Tibial artery (tissue), 4 donors: ENCODE data around the gene TKT.

Source experiments
- DNase-seq, 2 donors: peaks; one replicate each; pipeline ENCODE4 v3.0.0-alpha.2; 2019
- H3K27ac ChIP-seq, 2 donors: fragments of 200-600 bp; sonication (generic) in 1 of 2; 1 replicate in 1 of 2; 2 replicates in 1 of 2; pipeline ENCODE4 v1.5.1; 2018 to 2019; ENCODE audit warnings: mild to moderate bottlenecking in 1 of 2
- H3K27me3 ChIP-seq, 2 donors: fragments of 200-600 bp; sonication (generic) in 1 of 2; one replicate each; pipeline versions ENCODE4 v1.5.1 to v1.6.0; 2016 to 2019
- H3K36me3 ChIP-seq, 3 donors: fragments of 200-600 bp; sonication (generic) in 2 of 3; one replicate each; pipeline ENCODE4 v1.5.1; 2016 to 2019; ENCODE audit warnings: mild to moderate bottlenecking in 2 of 3
- H3K4me1 ChIP-seq, 4 donors: fragments of 200-600 bp; sonication (generic) in 2 of 4; 1 replicate in 3 of 4; 2 replicates in 1 of 4; pipeline ENCODE4 v1.5.1; 2016 to 2019
- H3K4me3 ChIP-seq, 2 donors: fragments of 200-600 bp; sonication (generic) in 1 of 2; 1 replicate in 1 of 2; 2 replicates in 1 of 2; pipeline ENCODE4 v1.5.1; 2018 to 2019; ENCODE audit warnings: mild to moderate bottlenecking in 2 of 2
- H3K9me3 ChIP-seq, 3 donors: fragments of 200-600 bp; sonication (generic) in 1 of 3; one replicate each; pipeline ENCODE4 v1.5.1; 2016 to 2019
- CTCF ChIP-seq, 2 experiments: fragments of 200-600 bp in 1 of 2; fragments of 450-650 bp in 1 of 2; IDR thresholded peaks; one replicate each; pipeline ENCODE4 v1.5.1; 2017 to 2019; ENCODE audit warnings: antibody characterized with exemption in 2 of 2, mild to moderate bottlenecking in 1 of 2, moderate library complexity in 1 of 2
- intact Hi-C: fragments of 100-400 bp; cut with DNase I; formaldehyde crosslinking; loops from one replicate; pipeline ENCODE4 v1.15.0; 2023; ENCODE audit warnings: low total_unique reads

The TKT gene

GRCh38 chr3:53202331-53203015 lies 53.3 kb downstream of the TKT start:
- Histone ChIP-seq H3K4me3 (no peak overlapping the region), H3K36me3 (no peaks in the 10 kb centered on the region), H3K27me3 (peaks cover 0 to 3% of the 10 kb centered on the region in 2 donors), H3K27ac (no peak overlapping the region), H3K4me1 (no peaks in the 10 kb centered on the region), H3K9me3 (no peaks in the 10 kb centered on the region)
- DNase-seq, result no peak
- TF ChIP-seq CTCF (IDR thresholded peaks at IDR 0.05), result no peak
- intact Hi-C loops, result no loop called here

GRCh38 chr3:53200501-53201498 lies 55.0 kb downstream of the TKT start:
- intact Hi-C loops, result no loop called here
- Histone ChIP-seq H3K9me3 (no peaks in the 10 kb centered on the region), H3K4me3 (no peak overlapping the region), H3K4me1 (peaks cover 0 to 4% (median 3%) of the 10 kb centered on the region in 4 donors), H3K27ac (no peak overlapping the region), H3K36me3 (no peaks in the 10 kb centered on the region), H3K27me3 (peaks cover 0 to 3% of the 10 kb centered on the region in 2 donors)
- no peak for TF ChIP-seq CTCF (IDR thresholded peaks at IDR 0.05)
- no peak for DNase-seq

- no peak for TF ChIP-seq CTCF (IDR thresholded peaks at IDR 0.05)
- H3K4me1 ChIP-seq, result peaks cover 0 to 12% (median 11%) of the 10 kb centered on the region in 4 donors
- no peaks in the 10 kb centered on the region for H3K36me3 ChIP-seq
- no peak for DNase-seq
- H3K9me3 ChIP-seq, result no peaks in the 10 kb centered on the region
- no peak overlapping the region for H3K27ac ChIP-seq
- H3K27me3 ChIP-seq, result peaks cover 0 to 3% of the 10 kb centered on the region in 2 donors
- intact Hi-C loops, result no loop called here
- no peak overlapping the region for H3K4me3 ChIP-seq
Measured at GRCh38 chr3:53199834-53200233, 56.0 kb downstream of the TKT start.

- H3K4me3 ChIP-seq, result no peak overlapping the region
- no peaks in the 10 kb centered on the region for H3K9me3 ChIP-seq
- peaks cover 0 to 3% of the 10 kb centered on the region in 2 donors for H3K27me3 ChIP-seq
- TF ChIP-seq CTCF (IDR thresholded peaks at IDR 0.05), result no peak
- intact Hi-C loops, result no loop called here
- H3K36me3 ChIP-seq, result no peaks in the 10 kb centered on the region
- no peak for DNase-seq
- peaks cover 0 to 21% (median 20%) of the 10 kb centered on the region in 4 donors for H3K4me1 ChIP-seq
- no peak overlapping the region for H3K27ac ChIP-seq
Measured at GRCh38 chr3:53198996-53199395, 56.8 kb downstream of the TKT start.

GRCh38 chr3:53198256-53198977 lies 57.4 kb downstream of the TKT start:
- intact Hi-C loops, result no loop called here

More at GRCh38 chr3:53198256-53198977, 57.4 kb downstream of the TKT start:
- no peak for DNase-seq
- peaks cover 0 to 26% (median 26%) of the 10 kb centered on the region in 4 donors for H3K4me1 ChIP-seq
- H3K27ac ChIP-seq, result no peak overlapping the region
- TF ChIP-seq CTCF (IDR thresholded peaks at IDR 0.05), result no peak
- H3K36me3 ChIP-seq, result no peaks in the 10 kb centered on the region
- no peak overlapping the region for H3K4me3 ChIP-seq
- H3K9me3 ChIP-seq, result no peaks in the 10 kb centered on the region
- peaks cover 0 to 3% of the 10 kb centered on the region in 2 donors for H3K27me3 ChIP-seq
